GM12878 (cell line): Measurements from ENCODE around the gene ANKRD11. TPM values are rescaled to one million over a fixed set of nuclear protein-coding genes. Genes with fewer than 3 reads are reported as not detected.

Experiments
- ATAC-seq: fragments of 200-7000 bp; cut with Tn5 transposase; 3 replicates; pipeline ENCODE4 v1.9.1; 2020; ENCODE audit warnings: mild to moderate bottlenecking, moderate library complexity
- BruUV-seq: library from RNA; stranded (reverse); fragments of 400-500 nt; replicated peaks from 2 replicates; lab custom pipeline; 2021; lab: Mats Ljungman, UMichigan
- CTCF ChIA-PET: fragments of 300-600 bp; sonication (Branson Sonifier 250); formaldehyde crosslinking; extraction: SDS; loops from one replicate; lab custom pipeline; 2021; ENCODE audit warnings: inconsistent platforms; lab: Yijun Ruan, JAX
- POLR2A ChIA-PET: fragments of 350-600 bp; formaldehyde crosslinking; extraction: SDS; loops from one replicate; lab custom pipeline; 2021; ENCODE audit warnings: inconsistent platforms; lab: Charles Lee
- RAD21 ChIA-PET: fragments of 300-600 bp; sonication (Branson Sonifier 250); formaldehyde crosslinking; loops from one replicate; lab custom pipeline; 2023; ENCODE audit warnings: antibody characterized with exemption; ENCODE audit not compliant: unreplicated experiment; lab: Charles Lee
- SMC1A ChIA-PET: fragments of 300-600 bp; sonication (Branson Sonifier 250); formaldehyde crosslinking; loops from one replicate; lab custom pipeline; 2023; ENCODE audit not compliant: unreplicated experiment, uncharacterized antibody; lab: Charles Lee
- DNase-seq: peaks from one replicate; pipeline ENCODE4 v3.0.0-alpha.2; 2011; ENCODE audit warnings: low read depth, low spot score
- FAIRE-seq: peaks from 3 replicates; lab custom pipeline; 2011; peaks lifted over from hg19 to GRCh38; lab: Jason Lieb, UNC
- H2AFZ ChIP-seq: 2 replicates; pipeline ENCODE4 v1.6.0; 2011; ENCODE audit warnings: low read depth, low read length, control low read depth; ENCODE audit not compliant: control insufficient read depth
- H3K27ac ChIP-seq: 2 replicates; pipeline ENCODE4 v1.5.1; 2011; ENCODE audit warnings: control low read depth; ENCODE audit not compliant: control insufficient read depth, insufficient read depth
- H3K27me3 ChIP-seq, 2 experiments: replicated peaks in 1 of 2; 2 replicates each; pipeline versions ENCODE4 v1.6.0 to v1.6.1; 2011; ENCODE audit warnings: low read length in 1 of 2; ENCODE audit not compliant: control insufficient read depth in 2 of 2, insufficient read depth in 2 of 2
- H3K36me3 ChIP-seq, 2 experiments: 2 replicates each; pipeline ENCODE4 v1.5.1; 2011; ENCODE audit warnings: low read length in 1 of 2; ENCODE audit not compliant: control insufficient read depth in 2 of 2, insufficient read depth in 2 of 2
- H3K4me1 ChIP-seq: 2 replicates; pipeline ENCODE4 v1.6.1; 2011; ENCODE audit warnings: mild to moderate bottlenecking, low read length, moderate library complexity, mixed read lengths; ENCODE audit not compliant: control insufficient read depth, insufficient read depth
- H3K4me2 ChIP-seq: 2 replicates; pipeline ENCODE4 v1.6.0; 2011; ENCODE audit warnings: control low read depth; ENCODE audit not compliant: control insufficient read depth, insufficient read depth
- H3K4me3 ChIP-seq: fragments of 200-600 bp; sonication (generic); 2 replicates; pipeline ENCODE4 v1.5.1; 2016
- H3K79me2 ChIP-seq: 2 replicates; pipeline ENCODE4 v1.6.0; 2011; ENCODE audit warnings: low read length; ENCODE audit not compliant: control insufficient read depth, insufficient read depth
- H3K9ac ChIP-seq: 2 replicates; pipeline ENCODE4 v1.8.0; 2011; ENCODE audit warnings: low read length, control low read depth, mixed read lengths; ENCODE audit not compliant: control insufficient read depth, insufficient read depth
- H3K9me3 ChIP-seq: replicated peaks from 3 replicates; pipeline ENCODE4 v1.5.1; 2011; ENCODE audit warnings: mild to moderate bottlenecking, low read length; ENCODE audit not compliant: control insufficient read depth, insufficient read depth
- H4K20me1 ChIP-seq: 2 replicates; pipeline ENCODE4 v1.6.0; 2011; ENCODE audit not compliant: control insufficient read depth, insufficient read depth
- BHLHE40 ChIP-seq, 2 experiments: fragments of 450-650 bp in 1 of 2; IDR thresholded peaks; 2 replicates each; pipeline ENCODE4 v1.6.1; 2011 to 2017; ENCODE audit warnings: low read depth in 2 of 2, borderline replicate concordance in 1 of 2, improper control_type of control experiment in 1 of 2, low read length in 1 of 2, mild to moderate bottlenecking in 1 of 2
- CREM ChIP-seq: IDR thresholded peaks from 2 replicates; pipeline ENCODE4 v1.6.1; 2014; ENCODE audit warnings: antibody characterized with exemption, low read depth
- EZH2 ChIP-seq: IDR thresholded peaks from 2 replicates; pipeline ENCODE4 v1.6.1; 2012; ENCODE audit warnings: low read depth, mild to moderate bottlenecking, control low read depth, inconsistent platforms, low read length, borderline replicate concordance; ENCODE audit not compliant: control insufficient read depth
- GATAD2B ChIP-seq: fragments of 450-650 bp; conservative IDR thresholded peaks from 2 replicates; pipeline ENCODE4 v1.6.1; 2017; ENCODE audit warnings: low read depth, mild to moderate bottlenecking, moderate library complexity
- KDM1A ChIP-seq: fragments of 200-600 bp; sonication (generic); IDR thresholded peaks from 2 replicates; pipeline ENCODE4 v1.6.1; 2016; ENCODE audit warnings: borderline replicate concordance
- MXI1 ChIP-seq: fragments of 150-350 bp; IDR thresholded peaks from 2 replicates; pipeline ENCODE4 v1.6.1; 2011; ENCODE audit warnings: low read depth, mild to moderate bottlenecking, inconsistent platforms, low read length, improper control_type of control experiment
- MYB ChIP-seq: fragments of 150-350 bp; IDR thresholded peaks from 2 replicates; pipeline ENCODE4 v1.6.1; 2014; ENCODE audit warnings: mild to moderate bottlenecking, low read depth, low read length, borderline replicate concordance
- NFYB ChIP-seq: IDR thresholded peaks from 2 replicates; pipeline ENCODE4 v1.6.1; 2011; ENCODE audit warnings: low read depth, mild to moderate bottlenecking, low read length, improper control_type of control experiment, moderate library complexity; ENCODE audit not compliant: insufficient read depth
- NKRF ChIP-seq: fragments of 450-650 bp; conservative IDR thresholded peaks from 2 replicates; pipeline ENCODE4 v1.6.1; 2017; ENCODE audit warnings: mild to moderate bottlenecking, moderate library complexity
- NRF1 ChIP-seq: conservative IDR thresholded peaks from 2 replicates; pipeline ENCODE4 v1.6.1; 2011; ENCODE audit warnings: mild to moderate bottlenecking, low read depth, low read length, improper control_type of control experiment
- TAF1 ChIP-seq: IDR thresholded peaks from 2 replicates; pipeline ENCODE4 v1.6.1; 2011; ENCODE audit warnings: mild to moderate bottlenecking, low read depth, low read length, borderline replicate concordance
- ZNF687 ChIP-seq: fragments of 450-650 bp; IDR thresholded peaks from 2 replicates; pipeline ENCODE4 v1.6.1; 2017; ENCODE audit warnings: mild to moderate bottlenecking, moderate library complexity
- WGBS: methylation state at CpG from one replicate; pipeline ENCODE4 v1.1.6; 2016; ENCODE audit warnings: low lambda C conversion rate; ENCODE audit not compliant: insufficient replicate concordance, insufficient coverage; ENCODE audit errors: missing lambda C conversion rate; 5-methylcytosine and 5-hydroxymethylcytosine counted together
- in situ Hi-C: fragments of 300-500 bp; cut with MboI; formaldehyde crosslinking; loops from 9 replicates; pipeline ENCODE4 v1.14.3; 2018; ENCODE audit warnings: mixed read lengths
- intact Hi-C: fragments of 100-400 bp; cut with micrococcal nuclease; formaldehyde crosslinking; loops from one replicate; pipeline ENCODE4 v1.14.2; 2022; ENCODE audit not compliant: unreplicated experiment
- polyA plus RNA-seq, 11 experiments: library from polyadenylated mRNA; depleted of rRNA in 4 of 11; unstranded in 6 of 11; stranded (reverse) in 5 of 11; fragments of >200 nt; fragmentation: Nextera tagmentation in 4 of 11; fragmentation: Illumina TruSeq in 1 of 11; extraction: Ambion mirVana in 4 of 11; extraction: Trizol in 1 of 11; gene quantifications; 1 replicate in 1 of 11; 2 replicates in 10 of 11; pipeline versions ENCODE4 v1.2.1 to v1.2.3, GENCODE V29; 2011 to 2016; ENCODE audit warnings: inconsistent platforms in 2 of 11, missing spikeins in 2 of 11, low read depth in 1 of 11
- total RNA-seq, 4 experiments: library from RNA; depleted of rRNA in 3 of 4; stranded (reverse); fragments of >200 nt in 3 of 4; fragmentation: Illumina TruSeq in 1 of 4; extraction: Trizol in 1 of 4; gene quantifications; 2 replicates each; pipeline versions ENCODE4 v1.2.1 to v1.2.3, GENCODE V29; 2013 to 2021
- TF ChIP-seq, protein P1 (sequence below): fragments of 450-650 bp; IDR thresholded peaks from 2 replicates; pipeline ENCODE4 v1.6.1; 2014; ENCODE audit warnings: mild to moderate bottlenecking

Gene ANKRD11
- total and polyA plus RNA-seq, 10 of the 15 experiments (the other 5 are each of a cell fraction or from before 2014, with no cell fraction given) = 5.1 to 103 (median 27.4) TPM

DNA sequence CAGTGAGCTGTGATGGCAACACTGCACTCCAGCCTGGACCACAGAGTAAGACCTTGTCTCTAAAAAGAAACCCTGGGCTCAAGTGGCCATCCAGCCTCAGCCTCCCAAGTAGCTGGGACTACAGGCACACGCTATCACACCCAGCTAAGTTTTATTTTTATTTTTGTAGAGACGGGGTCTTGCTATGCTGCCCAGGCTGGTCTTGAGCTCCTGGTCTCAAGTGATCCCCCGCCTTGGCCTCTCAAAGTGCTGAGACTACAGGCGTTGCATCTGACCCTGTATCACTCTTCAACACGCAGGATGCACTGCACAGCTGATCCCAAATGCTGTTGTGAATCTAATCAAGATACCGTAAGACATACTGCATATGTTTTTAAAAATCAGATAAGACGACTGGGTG is 23.0 kb downstream of the ANKRD11 start (continued):
- TF ChIP-seq ZNF687 (no peak), NFYB (no peak), MXI1 (no peak), KDM1A (no peak)

DNA sequence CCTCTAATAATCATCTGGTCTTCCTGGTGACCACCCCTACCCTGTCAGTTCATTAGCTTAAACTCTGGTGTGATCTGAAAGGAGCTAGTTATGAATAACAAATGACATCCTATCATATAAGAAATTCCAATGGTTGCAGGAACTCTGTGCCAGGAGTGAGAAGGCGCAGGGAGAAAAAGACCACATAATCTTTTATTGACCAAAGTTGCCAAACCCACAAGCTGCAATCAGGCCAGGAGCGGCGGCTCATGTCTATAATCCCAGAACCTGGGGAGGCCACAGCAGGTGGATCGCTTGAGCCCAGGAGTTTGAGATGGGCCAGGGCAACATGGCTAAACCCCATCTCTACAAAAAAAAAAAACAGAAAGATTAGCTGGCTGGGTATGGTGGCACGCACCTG is 23.4 kb downstream of the ANKRD11 start:
- Histone ChIP-seq H3K4me3 (no peak overlapping the region), H2AFZ (no peak overlapping the region), H3K4me1 (peaks cover 5% of the 10 kb centered on the region; the same call in 1 of the 2 replicates), H3K4me2 (no peak overlapping the region), H3K79me2 (peaks cover 72% of the 10 kb centered on the region), H4K20me1 (peaks cover 21% of the 10 kb centered on the region), H3K9me3 (no peaks in the 10 kb centered on the region), H3K9ac (no peak overlapping the region), H3K27me3 (no peaks in the 10 kb centered on the region), H3K27ac (no peak overlapping the region), H3K36me3 (peaks cover 2 to 6% of the 10 kb centered on the region in 2 experiments; a peak in 2 of 4 replicates)
- FAIRE-seq (no peak), ATAC-seq (no peak), DNase-seq (no peak)
- ChIA-PET SMC1A (interaction anchor here (1.5 to 1.8 kb wide), 2 partner anchors 10 to 22 kb away, joined by 4 to 7 read pairs; no protein-coding TSS in a partner anchor), RAD21 (interaction anchor here (0.8 kb wide), 1 partner anchor 10 kb away, joined by 5 read pairs; no protein-coding TSS in a partner anchor), CTCF (interaction anchor here (1.2 kb wide), 1 partner anchor 10 kb away, joined by 4 read pairs; no protein-coding TSS in a partner anchor), POLR2A (no interaction called here)
- over 99% methylated on average over 5 of the region's 5 CpGs for WGBS
- in situ Hi-C loops (no loop called here), intact Hi-C loops (no loop called here)
- BruUV-seq = no TSS peak
- TF ChIP-seq TAF1 (no peak), CREM (no peak), BHLHE40 (IDR thresholded peaks at IDR 0.05; ENCODE audit: borderline replicate concordance in 1 of 2, low read depth in 2 of 2, low read length in 1 of 2) (no peak), EZH2 (no peak), NRF1 (no peak), MYB (no peak), NKRF (no peak), GATAD2B (no peak)
- TF ChIP-seq, protein P1, sequence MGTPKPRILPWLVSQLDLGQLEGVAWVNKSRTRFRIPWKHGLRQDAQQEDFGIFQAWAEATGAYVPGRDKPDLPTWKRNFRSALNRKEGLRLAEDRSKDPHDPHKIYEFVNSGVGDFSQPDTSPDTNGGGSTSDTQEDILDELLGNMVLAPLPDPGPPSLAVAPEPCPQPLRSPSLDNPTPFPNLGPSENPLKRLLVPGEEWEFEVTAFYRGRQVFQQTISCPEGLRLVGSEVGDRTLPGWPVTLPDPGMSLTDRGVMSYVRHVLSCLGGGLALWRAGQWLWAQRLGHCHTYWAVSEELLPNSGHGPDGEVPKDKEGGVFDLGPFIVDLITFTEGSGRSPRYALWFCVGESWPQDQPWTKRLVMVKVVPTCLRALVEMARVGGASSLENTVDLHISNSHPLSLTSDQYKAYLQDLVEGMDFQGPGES = no peak
